Retina (tissue), 1 donor: Measurements from ENCODE around the gene COL7A1.

ENCODE experiments used
- DNase-seq: peaks from one replicate; pipeline ENCODE4 v3.0.0-alpha.2; 2016

Gene COL7A1

GRCh38 chr3:48595075-48595525 is at the start of gene COL7A1:
Gene COL7A1 (minus strand): TSS chr3:48595329. CDS start chr3:48595159, 170 bp downstream.
- DNase-seq = no peak

- DNase-seq = no peak
These were observed 47.5 kb upstream of the COL7A1 start for GRCh38 chr3:48642605-48643004.

GRCh38 chr3:48641396-48641795 is 46.3 kb upstream of the COL7A1 start:
- no peak for DNase-seq

DNA sequence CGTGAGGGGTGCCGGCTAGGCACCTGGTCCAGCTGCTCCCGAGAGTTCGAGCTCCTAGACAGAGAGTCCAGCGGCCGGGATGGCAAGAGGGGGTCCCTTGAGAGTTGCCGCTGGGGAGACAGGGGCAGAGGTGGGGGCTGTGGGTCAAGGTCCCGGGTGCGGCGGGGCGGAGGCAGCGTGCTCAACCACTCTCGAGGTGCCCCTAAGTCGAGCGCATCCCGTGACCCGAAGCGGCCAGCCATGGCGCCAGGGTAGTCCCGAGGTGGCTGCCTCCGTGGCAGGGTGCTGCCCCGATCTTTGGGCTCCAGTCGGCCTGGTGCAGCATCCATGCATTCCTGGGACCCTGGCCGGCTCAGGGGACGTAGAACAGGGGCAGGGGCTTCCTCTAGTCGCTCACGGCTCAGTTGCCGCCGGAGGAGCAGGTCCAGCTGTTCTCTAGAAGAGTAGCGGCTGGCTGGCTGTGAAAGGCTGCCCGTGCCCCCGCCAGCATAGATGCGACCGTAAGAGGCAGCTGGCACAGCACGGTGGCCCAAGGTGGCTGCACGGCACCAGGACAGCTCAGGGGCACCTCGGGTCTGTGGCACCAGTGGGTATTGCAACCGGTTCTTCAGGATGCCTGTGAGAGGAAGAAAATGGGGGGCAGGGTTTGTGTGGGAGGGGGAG is 44.9 kb upstream of the COL7A1 start:
- DNase-seq = no peak

GRCh38 chr3:48637305-48637704 is 42.2 kb upstream of the COL7A1 start:
- no peak for DNase-seq

GRCh38 chr3:48636149-48636655 is 41.1 kb upstream of the COL7A1 start:
- DNase-seq = no peak

- DNase-seq = peak; percentile 98
These were observed 40.3 kb upstream of the COL7A1 start, which contains the start of gene SLC26A6 for GRCh38 chr3:48635222-48636021. Gene SLC26A6 (minus strand): TSS chr3:48635461. CDS start chr3:48635393, 68 bp downstream.

DNA sequence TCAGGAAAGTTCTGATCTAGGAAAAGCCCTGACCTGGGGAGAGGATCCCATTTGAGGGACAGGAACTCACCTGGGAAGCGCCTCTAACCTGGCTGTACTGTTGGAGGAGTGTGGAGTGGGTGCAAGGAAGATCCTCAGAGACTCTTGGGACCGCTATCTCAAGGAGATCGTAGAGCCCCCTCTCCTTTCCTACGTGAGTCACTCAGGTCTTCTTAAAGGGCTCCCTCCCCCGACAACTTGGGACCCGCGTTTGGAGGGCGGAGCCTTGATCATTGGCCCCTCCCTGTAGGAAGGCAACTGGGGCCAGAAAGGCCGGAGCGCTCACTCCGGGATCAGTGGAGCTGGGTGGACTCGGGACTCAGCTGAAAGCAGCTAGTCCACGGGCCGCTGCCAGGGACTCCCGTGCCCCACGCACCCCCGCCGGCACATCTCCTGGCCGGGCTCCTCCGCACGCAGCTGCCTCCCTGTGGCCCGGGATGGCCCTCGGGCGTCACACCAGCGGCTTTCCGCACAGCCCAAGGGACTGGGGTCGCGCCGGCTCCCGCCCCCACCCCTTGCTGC is 39.6 kb upstream of the COL7A1 start:
- DNase-seq = no peak

DNA sequence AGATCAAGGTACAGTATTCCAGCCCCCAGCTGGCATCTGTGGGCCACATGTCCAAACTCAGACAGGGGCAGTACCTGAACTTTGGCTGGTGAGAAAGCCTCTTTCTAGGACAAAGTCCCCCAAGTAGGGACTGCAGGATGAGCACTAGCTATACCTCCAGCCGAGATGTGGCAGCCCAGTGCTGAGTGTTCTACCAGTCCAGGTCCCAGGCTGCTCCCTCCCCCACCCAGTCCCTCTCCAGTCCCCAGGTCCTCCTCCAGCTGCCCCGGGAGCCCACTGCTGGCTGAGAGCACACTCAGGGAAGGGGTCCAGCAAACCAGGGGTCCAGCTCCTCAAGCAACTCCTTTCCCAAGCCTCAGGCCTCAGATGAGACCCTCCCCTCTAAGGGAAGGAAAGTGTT is 38.6 kb upstream of the COL7A1 start:
- no peak for DNase-seq

- no peak for DNase-seq
These were observed 38.1 kb upstream of the COL7A1 start for GRCh38 chr3:48633256-48633655.

- no peak for DNase-seq
These were observed 36.7 kb upstream of the COL7A1 start for GRCh38 chr3:48631516-48632448.

DNA sequence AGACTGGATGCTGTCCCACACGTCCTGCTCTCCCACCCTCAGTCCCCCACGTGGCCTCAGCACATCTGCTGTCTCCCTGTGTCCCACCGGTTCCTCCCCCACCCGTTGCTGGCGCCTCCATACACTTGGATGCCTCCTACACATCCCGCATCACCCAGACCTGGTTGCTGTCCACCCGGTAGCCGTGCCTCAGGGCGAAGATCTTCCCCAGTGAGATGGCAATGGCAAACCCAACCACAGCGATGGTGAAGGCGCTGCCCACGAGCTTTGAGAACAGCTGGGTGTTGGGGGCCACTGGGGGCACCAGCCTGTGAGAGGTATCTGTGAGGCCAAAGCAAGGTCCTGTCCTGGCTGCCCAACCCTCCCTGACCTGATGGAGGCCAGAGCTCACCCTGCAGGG is 35.7 kb upstream of the COL7A1 start:
- no peak for DNase-seq

- DNase-seq = no peak
These were observed 35.3 kb upstream of the COL7A1 start for GRCh38 chr3:48630407-48630806.

DNA sequence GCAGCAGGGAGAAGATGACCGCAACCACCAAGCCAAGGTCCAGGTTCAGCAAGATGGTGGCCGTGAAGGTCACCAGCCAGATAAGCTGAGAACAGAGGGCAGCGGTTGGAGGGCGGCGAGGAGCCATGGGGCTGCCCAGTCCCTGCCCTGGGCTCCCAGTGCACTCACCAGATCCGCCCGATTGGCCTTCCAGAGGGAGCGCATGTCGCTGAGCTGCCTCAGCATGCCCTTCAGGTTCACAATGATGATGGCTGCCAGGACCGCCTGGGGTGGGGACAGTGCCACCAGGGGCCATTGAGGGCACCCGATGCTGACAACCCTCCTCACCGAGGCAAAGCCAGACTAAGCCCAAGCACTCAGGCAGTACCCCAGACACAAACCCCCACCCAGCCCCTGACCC is 34.8 kb upstream of the COL7A1 start:
- DNase-seq = no peak

- no peak for DNase-seq
These were observed 33.3 kb upstream of the COL7A1 start for GRCh38 chr3:48628277-48629017.

DNA sequence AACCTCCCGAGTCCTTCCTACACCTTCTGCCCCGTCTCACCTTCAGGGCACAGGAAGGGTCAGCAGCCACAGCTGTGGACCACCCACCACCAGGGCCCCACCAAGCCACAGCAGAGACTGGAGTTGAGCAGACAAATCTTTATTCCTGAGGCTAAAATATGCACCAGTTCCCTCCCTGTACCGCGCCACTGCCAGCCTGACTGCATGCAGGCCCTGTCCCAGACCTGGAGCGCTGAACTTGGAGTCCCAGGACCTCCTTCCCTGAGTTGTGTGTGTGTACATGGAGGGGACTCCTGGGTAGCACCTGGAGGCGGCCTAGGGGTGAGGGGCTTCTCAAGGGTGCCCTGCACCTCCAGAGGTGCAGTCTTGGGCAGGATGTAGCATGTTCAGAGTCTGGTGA is 30.5 kb upstream of the COL7A1 start:
- DNase-seq = no peak

DNA sequence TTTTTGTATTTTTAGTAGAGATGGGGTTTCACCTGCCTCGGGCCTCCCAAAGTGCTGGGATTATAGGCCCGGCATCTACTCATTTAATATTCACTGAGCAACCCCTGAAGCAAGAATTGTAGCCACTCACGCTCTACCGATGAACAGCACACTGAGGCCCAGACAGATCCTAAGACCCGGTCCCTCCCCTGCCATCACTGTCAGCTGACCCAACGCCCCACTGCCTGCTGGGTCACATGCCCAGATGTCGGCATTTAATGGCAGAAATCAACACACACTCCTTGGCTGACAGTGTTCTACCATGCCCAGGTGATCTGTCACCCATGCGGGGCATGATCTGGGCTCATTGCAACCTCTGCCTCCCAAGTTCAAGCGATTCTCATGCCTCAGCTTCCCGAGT is 29.6 kb upstream of the COL7A1 start:
- no peak for DNase-seq

DNA sequence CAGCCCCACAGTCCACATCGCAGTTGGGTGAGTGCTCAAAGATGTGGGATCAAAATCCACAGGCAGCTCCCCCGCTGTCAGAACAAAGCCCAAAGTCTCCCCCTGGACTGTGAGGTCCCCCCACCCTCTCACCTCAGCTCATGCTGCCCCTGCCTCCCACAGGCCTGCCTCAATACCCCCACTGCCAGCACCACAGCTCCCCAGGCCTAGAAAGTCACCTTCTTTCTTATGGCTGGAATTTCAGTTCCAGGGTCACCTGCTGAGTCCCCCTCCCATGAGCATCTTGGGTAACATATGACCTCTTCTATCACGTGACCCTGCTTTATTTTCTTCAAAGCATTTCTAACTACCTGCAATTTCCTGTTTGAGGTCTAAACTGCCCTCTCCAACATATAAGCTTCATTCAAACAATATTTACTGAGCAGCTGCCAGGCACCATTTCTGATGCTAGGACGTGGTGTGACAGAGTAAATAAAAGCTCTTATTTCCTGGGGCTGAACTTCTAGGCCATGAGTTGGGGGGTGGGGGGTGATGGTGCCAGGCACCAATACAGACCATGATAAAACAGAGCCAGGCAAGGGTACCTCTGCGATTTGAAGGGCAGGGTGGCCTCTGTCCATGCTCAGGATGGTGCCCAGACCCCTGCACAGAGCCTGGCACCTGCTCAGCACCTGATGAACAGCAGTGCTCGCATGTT is 28.9 kb upstream of the COL7A1 start:
- no peak for DNase-seq

DNA sequence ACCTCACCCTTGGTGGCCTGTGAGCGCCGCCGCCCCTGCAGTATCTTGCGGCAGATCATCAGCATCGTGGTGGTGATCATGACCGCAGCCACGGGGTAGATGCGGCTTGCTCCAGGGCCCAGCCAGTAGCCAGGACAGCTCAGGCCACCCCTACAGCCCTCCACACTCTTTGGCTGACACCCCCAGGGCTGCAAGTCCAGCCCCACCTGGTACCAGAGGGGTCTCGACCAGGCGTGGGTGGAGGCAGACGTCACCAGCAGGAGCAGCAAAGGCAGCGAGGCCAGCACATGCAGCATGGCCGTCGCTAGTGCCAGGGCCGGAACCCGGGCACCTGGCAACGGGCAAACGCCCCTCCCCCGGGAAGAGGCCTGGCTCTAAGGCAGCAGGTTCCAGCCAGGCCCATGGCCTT is 26.3 kb upstream of the COL7A1 start, which contains the start of gene TMEM89:
TMEM89 (minus strand) TSS at position 309 of the 409 bp plus-strand sequence; CDS start at position 296, 13 bp downstream.
- no peak for DNase-seq

DNA sequence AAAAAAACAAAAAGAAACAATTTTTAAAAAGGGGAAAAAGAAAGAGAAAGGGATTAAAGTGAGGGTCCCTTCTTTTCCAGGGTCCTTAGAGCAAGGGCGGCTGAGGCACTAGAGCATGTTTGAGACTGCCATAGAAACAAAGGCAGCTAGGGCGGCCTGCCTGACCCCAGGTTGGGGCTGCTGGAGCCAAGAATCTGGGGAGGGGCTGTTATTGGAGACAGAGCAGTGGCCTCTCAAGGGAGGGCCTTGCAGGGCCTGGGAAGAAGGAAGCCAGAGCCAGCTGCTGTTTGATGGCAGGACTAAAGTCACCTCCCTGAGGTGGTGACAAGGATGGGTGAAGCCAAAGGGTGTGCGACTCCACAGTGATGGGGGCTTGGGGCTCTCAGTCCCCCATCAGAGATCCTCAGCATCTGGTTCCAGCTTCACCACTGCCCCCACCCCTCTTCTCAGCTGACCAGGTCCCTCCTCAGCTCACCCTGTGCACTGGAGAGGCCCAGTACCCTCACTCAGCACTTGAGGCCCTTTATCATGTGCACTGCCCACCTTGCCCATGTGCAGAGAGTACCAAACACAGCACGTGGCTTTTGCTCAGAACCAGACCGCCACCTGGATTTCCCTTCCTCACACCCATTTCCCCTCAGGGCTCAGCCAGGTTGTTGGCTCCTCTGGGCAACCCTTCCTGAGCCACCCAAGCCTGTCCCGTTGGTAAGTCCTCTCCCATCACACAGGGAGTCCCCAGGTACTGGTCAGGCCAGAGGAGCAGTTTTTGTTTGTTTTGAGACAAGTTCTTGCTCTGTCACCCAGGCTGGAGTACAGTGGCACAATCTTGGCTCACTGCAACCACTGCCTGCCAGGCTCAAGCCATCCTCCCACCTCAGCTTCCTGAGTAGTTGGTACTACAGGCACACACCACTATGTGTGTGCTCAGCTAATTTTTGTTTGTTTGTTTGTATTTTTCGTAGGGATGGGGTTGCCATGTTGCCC is 24.7 kb upstream of the COL7A1 start:
- no peak for DNase-seq
